Measurements from ENCODE around the gene HEXIM1.

Gene HEXIM1

DNA sequence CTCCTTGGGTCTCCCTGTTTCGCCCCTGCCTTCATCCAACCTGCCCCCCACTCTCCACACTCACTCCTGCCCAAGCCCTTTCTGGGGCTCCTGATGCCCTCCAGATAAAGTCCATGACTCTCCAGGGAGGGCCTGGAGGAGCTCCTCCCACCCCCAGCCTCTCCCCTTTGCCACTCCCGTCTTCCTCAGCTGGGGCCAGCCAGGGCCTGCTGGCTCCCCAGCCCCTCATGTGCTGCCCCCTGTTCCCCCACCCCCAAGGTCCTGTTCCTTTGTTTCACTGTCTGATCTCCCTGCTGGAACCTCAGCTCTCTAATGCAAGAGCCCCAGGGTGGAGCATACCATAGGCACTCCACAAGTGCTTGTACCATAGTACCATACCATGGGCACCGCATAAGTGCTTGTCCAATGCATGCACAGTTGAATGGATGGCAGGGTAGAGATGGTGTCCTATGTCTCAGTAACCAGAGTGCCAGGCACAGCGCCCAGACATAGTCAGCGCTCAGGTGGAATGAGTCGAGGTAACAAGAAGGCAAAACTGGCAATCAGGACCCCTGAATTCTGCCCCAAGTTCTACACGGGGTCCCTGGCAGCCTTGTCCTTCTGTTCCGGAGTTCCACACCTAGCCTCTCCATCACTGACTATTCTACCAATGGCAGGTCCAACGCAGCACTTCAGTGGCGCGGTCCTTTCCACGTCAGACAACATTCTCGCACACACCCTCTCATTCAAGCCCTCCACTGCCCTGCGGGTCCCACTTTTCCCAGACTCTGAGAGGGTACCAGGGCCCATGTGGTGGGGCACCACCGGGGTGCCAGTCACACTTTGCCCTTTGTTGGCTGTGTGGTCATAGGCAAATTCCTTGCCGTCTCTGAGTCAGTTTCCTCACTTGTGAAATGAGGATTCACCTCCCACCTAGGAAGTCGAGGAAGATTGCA, 17.3 kb upstream of the HEXIM1 start:
- no peak for DNase-seq

DNA sequence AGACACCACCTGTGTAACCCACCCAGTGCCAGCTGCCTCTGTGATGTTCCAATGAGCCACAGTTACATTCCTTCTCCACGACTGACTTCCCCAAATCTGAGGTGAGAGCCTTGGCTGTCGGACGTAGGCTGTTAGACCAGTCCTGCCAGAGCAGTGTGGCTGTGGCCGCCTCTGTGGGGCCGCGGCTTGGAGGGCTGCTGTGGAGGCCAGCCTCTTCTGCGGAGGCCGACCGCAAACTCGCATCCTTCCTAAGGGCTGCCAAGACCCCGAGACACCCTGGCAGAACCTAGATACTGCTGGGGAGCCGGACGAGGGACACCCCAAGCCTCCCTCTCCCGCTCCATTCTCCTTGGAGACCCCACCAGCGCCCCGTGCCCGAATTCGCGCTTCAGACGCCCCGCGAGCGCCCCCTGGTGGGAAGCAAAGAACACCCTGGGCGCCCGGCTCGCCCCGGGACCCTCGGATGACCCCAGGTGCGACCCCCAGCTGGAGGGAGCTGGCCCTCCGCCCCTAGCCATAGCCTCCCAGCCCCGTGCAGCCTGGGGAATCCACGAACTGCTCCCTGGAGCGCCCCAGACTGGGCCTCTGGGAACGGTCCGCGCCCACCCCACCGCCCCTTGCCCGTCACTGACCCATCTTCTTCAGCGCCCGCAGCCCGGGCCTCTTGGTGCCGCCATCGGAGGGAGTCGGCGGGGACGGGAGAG, 16.5 kb upstream of the HEXIM1 start:
- DNase-seq: peak in 1 of 2 donors; percentile 26

DNA sequence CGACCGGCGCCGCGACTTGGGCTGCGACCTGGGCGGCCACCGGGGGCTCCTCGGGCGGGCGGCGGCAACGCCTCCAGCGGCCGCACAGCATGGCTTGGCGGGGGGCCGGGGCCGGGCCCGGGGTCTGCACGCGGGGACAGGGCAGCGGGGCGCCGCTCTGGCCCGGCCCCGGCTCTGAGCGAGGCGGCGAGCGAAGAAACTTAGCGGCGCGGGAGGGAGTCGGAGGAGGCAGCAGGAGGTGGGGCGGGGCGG, 16.0 kb upstream of the HEXIM1 start, which contains the start of gene PLCD3:
Gene PLCD3 (minus strand): TSS at position 196 of the 252 bp plus-strand sequence. CDS start 105 bp downstream, at position 91.
- DNase-seq: no peak

DNA sequence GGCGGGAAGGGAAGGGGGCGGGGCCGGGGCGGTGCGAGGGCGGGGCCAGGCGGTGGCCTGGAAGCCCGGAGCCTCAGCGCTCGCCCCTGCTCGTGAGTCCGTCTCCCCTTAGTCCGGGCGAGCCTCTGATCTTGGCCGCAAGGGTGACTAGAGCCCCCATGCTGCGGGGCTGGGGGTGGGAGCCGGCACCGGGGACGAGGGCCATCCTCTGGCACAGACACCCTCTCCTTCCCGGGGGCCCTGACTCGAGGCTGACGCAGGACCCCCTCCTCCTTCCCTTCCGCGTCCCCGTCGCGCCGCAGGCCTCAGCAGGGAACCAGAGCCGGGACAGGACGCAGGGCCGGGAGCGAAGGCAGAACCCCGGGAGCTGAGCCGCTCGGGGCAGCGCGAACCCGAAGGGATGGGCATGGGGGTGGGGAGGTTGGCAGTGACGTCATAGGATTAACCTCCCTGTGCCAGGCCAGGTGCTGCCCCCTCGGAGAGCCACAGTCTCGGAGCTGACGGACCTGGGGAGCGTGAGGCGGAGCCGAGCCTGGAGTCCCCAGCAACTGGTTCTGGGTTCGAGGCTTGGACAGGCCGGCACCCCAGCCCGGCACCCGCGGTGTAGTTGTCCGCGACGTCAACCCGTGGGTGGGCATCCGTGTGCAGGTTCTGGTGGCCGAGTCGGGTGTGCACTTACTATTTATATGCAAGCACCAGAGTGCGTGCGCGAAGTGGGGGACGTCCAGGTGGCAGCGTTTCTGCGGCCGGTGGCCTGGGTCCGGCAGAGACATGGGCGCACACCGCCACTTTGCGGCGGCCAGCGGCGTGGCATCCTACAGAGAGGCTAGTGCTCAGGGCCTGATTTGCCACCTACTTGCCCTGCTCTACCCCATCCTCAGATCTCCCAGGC, 15.5 kb upstream of the HEXIM1 start:
- DNase-seq: peak; percentile 55 to 66

DNA sequence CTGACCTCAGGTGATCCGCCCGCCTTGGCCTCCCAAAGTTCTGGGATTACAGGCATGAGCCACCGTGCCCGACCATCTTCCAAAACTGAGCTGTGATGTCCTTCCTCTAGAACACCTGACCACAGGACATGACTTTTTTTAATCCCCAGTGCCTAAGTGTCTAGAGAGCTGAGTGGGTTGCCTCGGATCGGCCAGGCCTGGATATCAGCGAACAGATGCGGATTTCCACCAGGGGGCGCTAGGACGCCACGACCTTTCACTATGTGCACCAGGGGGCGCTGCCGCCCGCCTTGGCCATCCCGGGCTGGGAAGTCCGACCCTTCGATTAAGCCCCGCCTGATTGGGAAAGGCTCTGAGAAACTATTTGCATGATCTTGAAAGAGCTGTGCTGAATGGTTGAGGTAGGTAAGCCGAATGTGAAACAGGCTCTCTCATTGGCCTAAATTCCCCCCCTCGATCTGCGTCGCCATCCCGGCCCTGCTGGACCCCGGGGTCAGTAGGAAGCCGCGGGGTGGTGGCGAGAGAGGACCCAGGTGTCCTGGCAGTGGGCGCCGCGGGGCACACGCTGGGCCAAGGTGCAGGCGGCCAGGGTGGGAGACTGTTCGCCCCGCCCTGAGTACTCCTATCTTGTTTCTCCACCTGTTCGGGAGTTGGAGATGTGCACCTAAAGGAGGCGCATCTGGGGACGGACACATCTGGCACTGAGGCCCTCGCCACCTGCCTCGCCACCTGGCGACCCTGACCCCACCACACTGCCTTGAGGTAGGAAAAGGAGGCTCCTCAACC, 12.9 kb upstream of the HEXIM1 start, which contains the start of gene ACBD4:
Gene ACBD4 (plus strand): TSS at position 496 of the 786 bp plus-strand sequence. CDS start 458 bp downstream, outside the sequence.
- peak; percentile 97 to 100 for DNase-seq

DNA sequence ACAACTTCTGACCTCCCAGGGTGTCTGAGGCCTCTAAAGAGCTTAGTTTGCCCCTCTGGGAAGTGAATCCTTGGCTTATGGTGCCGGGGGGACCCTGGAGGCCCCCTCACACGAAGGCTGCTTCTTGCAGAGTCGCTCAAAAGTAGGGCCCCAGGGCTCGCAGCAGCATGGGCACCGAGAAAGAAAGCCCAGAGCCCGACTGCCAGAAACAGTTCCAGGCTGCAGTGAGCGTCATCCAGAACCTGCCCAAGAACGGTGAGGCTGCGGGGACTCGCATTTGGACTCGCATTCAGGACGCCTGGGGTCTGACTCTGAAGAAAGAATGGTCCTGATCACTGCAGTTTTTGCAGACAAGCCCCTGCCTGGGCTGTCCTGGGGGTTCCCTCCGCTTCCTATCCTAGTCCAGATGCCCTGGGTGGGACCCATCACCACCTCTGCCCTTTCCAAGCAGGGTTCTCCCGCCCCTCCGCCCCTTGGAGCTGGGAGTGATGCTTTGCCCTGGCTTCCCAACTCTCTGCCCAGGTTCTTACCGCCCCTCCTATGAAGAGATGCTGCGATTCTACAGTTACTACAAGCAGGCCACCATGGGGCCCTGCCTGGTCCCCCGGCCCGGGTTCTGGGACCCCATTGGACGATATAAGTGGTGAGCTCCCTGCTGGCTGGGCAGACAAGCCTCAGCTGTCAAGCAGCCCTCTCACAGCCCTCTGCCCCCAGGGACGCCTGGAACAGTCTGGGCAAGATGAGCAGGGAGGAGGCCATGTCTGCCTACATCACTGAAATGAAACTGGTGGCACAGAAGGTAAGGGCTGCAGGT, 12.1 kb upstream of the HEXIM1 start:
- no peak for DNase-seq

DNA sequence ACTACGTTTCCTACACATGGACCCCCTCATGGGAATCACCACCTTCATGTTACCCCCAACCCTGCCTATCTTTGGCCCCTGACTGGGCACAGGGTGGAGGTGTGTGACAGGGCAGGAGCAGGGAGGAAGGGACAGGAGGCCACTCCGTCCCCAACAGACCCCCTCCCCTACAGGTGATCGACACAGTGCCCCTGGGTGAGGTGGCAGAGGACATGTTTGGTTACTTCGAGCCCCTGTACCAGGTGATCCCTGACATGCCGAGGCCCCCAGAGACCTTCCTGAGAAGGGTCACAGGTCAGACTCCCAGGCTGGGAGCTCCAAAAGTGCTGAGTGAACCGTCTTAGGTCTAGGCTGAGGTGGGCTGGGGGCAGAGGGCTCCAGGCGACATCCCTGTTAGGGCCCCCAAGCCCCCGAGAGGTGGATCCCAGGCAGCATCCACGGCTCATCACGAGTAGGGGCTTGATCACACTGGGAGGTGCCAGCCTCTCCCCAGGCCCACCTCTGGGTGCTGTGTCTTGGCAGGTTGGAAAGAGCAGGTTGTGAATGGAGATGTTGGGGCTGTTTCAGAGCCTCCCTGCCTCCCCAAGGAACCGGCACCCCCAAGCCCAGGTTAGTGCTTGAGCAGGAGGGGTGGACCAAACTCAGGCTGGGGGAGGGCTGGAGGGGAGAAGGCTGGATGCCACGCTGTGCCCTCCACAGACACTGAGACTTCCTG, 11.3 kb upstream of the HEXIM1 start:
- DNase-seq: no peak

DNA sequence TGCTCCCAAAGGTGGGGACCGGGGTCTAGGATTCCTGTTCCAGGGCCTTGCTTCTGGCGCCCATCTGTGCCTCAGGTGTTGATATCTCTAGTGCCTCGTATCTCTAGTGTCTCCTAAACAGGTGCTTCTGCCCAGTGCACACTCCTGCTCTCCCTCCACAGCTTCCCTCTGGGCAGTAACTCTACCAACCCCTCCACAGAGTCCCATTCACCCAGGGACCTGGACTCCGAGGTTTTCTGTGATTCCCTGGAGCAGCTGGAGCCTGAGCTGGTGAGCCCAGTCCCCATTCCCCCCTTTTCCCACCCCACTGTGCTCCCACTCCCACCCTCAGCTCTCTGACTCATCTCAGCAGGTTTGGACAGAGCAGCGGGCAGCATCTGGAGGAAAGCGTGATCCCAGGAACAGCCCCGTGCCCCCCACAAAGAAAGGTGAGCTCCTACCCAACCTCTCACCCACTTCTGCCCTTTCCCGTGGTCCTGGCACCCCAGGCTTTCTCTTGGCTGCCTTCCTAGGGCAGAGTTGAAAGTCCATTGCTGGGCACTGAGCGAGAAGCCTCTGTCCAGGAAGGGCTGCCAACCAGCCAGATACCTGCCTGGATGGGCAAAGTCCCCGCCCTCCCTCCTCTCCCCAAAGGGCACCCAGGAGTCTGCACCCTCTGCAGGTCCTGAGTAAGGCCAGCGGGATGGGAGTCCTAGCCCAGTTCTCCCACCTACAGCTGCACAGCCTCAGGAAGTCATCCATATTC, 10.5 kb upstream of the HEXIM1 start:
- DNase-seq: no peak

DNA sequence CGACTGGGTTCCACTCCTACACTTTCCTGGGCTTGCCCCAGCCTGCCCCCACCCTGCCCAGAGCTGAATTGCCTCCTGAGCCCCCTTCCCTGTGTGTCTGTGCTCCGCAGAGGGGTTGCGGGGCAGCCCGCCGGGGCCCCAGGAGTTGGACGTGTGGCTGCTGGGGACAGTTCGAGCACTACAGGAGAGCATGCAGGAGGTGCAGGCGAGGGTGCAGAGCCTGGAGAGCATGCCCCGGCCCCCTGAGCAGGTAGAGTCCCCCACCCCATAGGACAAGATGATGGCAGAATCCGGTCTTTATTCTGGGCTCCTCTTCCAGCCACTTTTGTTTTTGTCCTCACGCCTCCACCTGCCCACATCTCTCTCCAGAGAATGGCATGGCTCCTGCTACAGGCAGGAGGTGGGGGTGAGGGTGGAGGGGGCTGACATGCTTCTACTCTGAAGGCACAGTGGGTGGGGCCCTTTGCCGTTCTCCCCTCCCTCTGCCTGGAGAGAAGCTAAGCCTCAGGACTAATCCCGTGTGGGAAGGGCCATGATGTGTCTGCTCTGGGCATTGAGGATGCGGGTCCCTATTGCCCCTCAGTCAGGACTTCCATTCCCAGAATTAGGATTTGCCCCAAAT, 9.3 kb upstream of the HEXIM1 start:
- no peak for DNase-seq

DNA sequence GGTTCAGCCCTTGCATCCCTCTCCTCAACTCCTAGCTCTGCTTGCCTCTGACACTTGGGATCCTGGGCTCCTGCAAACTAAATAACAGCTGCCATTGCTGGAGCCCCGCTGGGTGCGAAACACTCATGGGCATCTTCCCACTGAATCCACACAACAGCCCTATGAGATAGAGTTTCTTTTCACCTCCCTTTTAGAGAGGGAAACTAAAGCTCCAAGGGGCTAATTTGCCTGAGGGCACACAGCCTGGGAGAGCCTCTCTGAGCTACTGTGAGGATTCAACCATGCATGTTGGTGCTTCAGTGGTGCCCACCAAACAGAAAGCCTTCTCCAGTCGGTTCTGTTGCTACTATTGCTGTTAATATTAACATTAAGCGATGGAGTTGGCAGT, 8.7 kb upstream of the HEXIM1 start:
- no peak for DNase-seq

DNA sequence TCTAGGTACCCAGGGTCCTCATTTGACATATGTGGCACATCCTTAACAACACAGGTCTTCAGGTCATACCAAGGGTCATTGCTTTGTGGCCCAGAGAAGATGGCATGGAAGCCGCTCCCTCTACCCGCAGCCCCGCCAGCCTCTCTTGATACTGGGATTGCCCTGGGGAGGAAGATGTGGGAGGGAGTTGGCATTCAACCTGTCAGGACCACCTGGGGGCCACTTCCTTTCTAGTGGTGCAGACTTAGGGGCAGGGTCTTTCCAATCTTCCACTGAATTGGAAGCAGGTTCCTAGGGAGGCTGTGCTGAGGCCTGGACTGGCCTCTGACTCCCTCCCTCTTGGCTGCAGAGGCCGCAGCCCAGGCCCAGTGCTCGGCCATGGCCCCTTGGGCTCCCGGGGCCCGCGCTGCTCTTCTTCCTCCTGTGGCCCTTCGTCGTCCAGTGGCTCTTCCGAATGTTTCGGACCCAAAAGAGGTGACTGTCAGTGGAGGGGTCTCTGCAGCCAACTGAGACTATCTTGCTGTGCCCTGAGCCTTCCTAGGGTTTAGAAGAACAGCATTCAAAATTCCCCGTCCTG, 5.1 kb upstream of the HEXIM1 start:
- no peak for DNase-seq

DNA sequence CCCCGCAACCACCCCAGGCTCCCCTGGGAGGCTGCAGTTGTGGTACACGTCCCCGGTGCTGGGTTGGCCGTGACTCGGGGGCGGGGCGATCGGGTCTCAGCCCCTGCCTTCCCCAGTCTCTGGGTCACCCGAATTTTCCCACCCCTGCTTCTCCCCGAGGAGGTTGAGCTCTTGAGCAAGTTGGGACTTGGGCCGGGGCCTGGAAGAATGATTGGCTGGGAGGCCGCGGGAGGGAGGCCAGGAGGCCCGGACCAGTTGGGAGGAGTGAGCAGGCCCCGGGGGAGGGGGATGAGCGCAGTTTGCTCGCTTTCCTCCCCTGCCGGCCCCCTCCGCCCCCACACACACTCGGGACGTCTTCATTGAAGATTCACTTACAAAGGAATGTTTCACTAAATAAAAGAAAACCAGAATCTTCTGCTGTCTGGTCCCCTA, 4.5 kb upstream of the HEXIM1 start:
- peak; percentile 23 to 65 for DNase-seq

DNA sequence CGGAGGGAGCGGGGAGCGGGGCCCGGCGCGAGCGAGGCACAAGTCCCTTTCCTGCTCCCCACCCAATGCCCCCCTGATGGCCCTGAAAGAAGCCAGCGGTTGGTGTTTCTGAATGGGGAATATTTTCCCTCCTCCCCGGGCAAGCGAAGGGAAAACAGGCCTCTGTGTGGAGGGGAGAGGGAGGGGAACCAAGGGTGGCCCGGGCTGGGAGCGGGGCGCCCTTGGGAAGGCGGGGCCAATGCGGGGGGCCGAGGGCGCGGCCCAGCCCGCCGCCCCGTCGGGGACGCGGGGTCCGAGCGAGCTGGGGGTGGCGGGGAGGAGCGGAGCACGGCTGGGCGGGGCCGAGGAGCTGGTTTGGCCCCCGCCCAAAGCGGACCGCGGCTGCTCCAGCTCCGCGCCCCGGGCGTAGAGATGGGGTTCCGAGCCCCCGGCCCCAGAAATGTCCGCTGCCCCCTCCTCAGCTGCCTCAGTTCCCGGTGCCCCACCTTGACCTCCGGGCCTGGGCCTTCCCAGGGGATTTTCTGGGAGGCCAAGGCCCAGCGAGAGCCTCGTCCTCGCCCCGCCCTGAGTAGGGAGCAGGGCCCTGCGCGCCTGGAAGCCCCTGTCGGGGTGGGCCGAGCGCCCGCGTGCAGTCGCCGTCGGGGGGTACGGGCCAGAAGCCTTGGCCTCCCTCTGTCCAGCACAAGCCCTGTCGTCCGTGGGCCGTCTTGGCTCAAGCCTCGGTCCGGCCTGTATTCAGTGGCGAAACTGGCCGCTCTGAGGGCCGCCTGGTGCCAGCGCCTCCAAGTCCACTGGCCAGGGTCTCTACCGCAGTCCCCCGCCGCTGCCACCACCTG, 3.9 kb upstream of the HEXIM1 start:
- DNase-seq: no peak

DNA sequence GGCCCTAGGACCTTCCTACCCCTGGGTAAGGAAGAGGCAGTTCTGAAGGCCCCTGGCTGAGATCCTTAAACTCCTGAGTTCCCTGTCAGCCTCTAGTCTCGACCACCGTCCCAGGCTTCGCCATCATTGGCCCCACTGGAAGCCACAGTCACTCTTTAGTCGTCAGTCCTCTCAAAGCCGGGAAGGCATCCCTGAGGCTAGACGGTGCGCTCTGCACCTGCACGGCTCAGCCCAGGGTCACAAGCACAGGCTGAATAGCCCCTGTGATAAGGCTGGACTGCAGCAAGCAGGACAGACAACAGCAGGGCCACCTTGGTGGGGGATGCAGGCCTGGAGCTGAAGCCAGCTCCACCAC, 3.3 kb upstream of the HEXIM1 start:
- DNase-seq: no peak

DNA sequence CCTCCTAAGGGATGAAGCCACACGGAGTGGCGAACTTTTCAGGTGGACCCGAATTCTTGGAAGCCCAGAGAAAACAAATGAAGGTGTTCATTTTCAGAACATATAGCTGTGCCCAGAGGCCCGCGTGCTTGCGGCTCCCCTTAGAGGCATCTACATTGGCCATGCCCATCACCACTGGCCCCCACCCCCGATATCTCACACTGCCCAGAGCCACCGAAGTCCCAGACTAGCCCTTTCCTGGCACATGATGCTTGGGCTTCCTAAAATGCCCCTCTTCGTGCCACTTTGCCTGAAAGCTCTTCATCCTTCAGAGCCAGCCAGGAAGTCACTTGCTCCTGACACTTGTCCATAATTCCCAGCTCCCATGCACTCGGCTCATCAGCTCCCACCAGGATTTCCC, 2.1 kb upstream of the HEXIM1 start:
- no peak for DNase-seq

DNA sequence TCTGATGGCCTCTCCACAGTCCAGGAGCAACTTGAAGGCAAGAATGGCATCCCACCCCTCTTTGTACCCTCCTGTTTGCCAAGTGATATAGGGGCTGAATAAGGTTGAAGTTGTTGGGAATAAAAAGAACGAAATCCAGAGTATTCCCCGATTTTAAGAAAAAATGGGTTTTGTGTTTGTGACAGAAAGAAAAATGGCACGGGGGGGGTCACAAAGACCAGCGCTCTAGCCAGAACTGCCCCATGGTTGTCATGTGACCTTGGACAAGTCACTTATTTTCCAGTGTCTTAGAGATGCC, 1.7 kb upstream of the HEXIM1 start:
- no peak for DNase-seq

DNA sequence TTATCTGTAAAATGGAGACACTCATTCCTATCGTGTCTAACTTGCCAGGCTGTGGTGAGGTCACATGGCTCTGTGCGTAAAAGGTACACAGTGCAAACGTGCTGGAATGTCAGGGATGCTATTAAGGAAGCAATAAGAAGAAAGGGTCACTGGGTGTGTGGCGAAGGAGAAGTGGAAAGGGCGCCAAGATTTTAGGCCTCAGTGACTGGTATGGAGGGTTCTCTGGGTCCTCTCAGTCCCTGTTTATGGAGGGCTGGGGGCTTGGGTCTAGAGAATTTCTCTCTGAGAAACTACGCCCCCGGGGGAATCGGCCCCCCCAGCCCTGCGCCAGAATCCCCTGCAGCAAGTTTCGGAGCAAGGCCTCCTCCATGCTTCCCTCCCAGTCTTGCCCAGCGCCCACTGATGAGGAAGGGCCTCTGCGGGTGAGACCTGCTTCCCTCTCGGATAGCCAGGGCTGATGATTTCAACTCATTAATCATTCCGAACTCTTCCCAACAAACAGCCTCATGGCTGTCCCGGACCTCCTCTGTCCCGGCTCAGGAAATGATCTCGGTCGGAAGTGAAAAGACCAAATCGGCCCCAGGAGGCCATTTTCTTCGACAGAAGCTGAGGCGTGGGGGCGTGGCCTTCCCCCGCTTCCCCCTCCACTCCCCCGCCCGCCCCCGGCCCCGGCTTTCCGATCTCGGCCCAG, 1.2 kb upstream of the HEXIM1 start:
- DNase-seq: peak; percentile 53 to 59
